ENCODE measurements around the gene OR1C1.
"Not testable (repeated sequence)": the region's sequence is repeated elsewhere in the genome, so short reads cannot be mapped to it uniquely, and the experiment has no call there.

The OR1C1 gene

DNA sequence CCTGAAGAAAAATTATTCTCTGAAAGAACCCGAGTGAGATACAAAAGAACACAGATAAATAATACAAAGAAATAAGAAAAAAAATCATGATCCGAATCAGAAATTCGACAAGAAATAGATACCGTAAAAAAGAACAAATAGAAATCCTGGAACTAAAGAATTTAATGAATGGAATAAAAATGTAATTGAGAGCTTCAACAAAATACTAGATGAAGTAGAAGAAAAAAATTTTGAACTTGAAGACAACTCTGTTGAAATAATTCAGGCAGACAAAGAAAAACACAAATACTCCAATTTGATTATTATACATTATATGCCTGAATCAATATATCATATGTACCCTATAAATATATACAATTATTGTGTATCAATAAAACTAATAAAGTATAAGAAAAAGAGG is 39.1 kb downstream of the OR1C1 start:
- in situ Hi-C loops (cut with HindIII; ENCODE audit: low pct_ligation_motif_present, low sequenced_read_pairs), result no loop called here

GRCh38 chr1:247716546-247716945 is 43.8 kb downstream of the OR1C1 start, which contains the start of gene OR6F1:
OR6F1 (minus strand) TSS chr1:247716646; CDS start chr1:247712755, 3,891 bp downstream.
- no peak within 1 kb of the TSS for H3K27ac ChIP-seq
- H3K36me3 ChIP-seq (replicated peaks), result no peaks in the 10 kb centered on the region
- H3K27me3 ChIP-seq (replicated peaks), result no peaks in the 10 kb centered on the region
- TF ChIP-seq, protein P1, sequence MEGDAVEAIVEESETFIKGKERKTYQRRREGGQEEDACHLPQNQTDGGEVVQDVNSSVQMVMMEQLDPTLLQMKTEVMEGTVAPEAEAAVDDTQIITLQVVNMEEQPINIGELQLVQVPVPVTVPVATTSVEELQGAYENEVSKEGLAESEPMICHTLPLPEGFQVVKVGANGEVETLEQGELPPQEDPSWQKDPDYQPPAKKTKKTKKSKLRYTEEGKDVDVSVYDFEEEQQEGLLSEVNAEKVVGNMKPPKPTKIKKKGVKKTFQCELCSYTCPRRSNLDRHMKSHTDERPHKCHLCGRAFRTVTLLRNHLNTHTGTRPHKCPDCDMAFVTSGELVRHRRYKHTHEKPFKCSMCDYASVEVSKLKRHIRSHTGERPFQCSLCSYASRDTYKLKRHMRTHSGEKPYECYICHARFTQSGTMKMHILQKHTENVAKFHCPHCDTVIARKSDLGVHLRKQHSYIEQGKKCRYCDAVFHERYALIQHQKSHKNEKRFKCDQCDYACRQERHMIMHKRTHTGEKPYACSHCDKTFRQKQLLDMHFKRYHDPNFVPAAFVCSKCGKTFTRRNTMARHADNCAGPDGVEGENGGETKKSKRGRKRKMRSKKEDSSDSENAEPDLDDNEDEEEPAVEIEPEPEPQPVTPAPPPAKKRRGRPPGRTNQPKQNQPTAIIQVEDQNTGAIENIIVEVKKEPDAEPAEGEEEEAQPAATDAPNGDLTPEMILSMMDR (IDR thresholded peaks at IDR 0.05; ENCODE audit: low read depth, low read length, missing control alignments), result no peak
- DNase-seq, result no peak
- in situ Hi-C loops (cut with HindIII; ENCODE audit: low pct_ligation_motif_present, low sequenced_read_pairs), result no loop called here
- H3K4me3 ChIP-seq (ENCODE audit: low read depth, low read length), result no peak within 1 kb of the TSS

More for the DNA sequence above, 39.1 kb downstream of the OR1C1 start:
- no peak for DNase-seq
- TF ChIP-seq, protein P1 (IDR thresholded peaks at IDR 0.05; ENCODE audit: low read depth, low read length, missing control alignments), result no peak
- H3K4me3 ChIP-seq (ENCODE audit: low read depth, low read length), result no peak overlapping the region
- H3K27me3 ChIP-seq (replicated peaks), result no peaks in the 10 kb centered on the region
- H3K36me3 ChIP-seq (replicated peaks), result no peaks in the 10 kb centered on the region
- no peak overlapping the region for H3K27ac ChIP-seq

DNA sequence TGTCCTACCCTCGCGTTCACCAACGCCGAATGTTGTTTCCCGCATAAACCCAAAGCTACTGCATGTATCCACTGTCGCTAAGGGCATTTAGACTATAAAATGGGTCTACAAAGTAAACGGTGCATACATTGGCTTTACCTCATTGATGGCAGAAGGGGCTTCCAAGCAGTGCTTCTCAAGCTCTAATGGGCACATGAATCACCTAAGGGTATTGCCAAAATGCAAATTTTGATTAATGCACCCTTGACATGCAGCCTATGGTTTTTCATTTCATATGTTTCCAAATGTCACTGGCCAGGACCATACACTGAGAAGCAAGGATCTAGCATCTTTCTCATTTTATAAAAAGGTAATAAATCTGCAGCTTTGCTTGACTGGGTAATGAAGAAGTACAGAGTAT is 46.6 kb downstream of the OR1C1 start:
- DNase-seq, result no peak
- TF ChIP-seq, protein P1 (IDR thresholded peaks at IDR 0.05; ENCODE audit: low read depth, low read length, missing control alignments), result no peak
- H3K27me3 ChIP-seq (replicated peaks), result no peaks in the 10 kb centered on the region
- no peaks in the 10 kb centered on the region for H3K36me3 ChIP-seq (replicated peaks)
- in situ Hi-C loops (cut with HindIII; ENCODE audit: low pct_ligation_motif_present, low sequenced_read_pairs), result no loop called here
- no peak overlapping the region for H3K4me3 ChIP-seq (ENCODE audit: low read depth, low read length)
- H3K27ac ChIP-seq, result no peak overlapping the region

DNA sequence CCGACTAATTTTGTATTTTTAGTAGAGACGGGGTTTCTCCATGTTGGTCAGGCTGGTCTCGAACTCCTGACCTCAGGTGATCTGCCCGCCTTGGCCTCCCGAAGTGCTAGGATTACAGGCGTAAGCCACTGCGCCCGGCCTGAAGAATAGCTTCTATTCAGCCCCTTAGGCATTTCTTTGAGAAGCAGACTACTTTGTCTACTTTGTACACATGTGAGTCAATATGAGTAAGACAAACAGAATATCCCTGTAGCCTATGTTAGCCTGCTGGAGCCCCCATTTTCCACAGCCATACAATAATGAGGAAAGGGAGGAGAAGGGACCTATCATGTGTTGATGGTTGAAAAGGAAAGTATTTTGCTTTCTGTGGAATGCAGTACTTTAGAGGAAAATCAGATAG is 49.7 kb downstream of the OR1C1 start:
- DNase-seq; in situ Hi-C loops (cut with HindIII; ENCODE audit: low pct_ligation_motif_present, low sequenced_read_pairs); H3K4me3 ChIP-seq (ENCODE audit: low read depth, low read length); H3K27ac ChIP-seq; H3K27me3 ChIP-seq (replicated peaks); H3K36me3 ChIP-seq (replicated peaks): not testable (repeated sequence)
